HG02981 (cell line): Measurements from ENCODE around the gene EDARADD.
"Not testable (repeated sequence)": the region's sequence is repeated elsewhere in the genome, so short reads cannot be mapped to it uniquely, and the experiment has no call there.

ENCODE experiments used
- ATAC-seq: cut with Tn5 transposase; IDR thresholded peaks from one replicate; pipeline ENCODE4 v1.9.1; 2021; ENCODE audit warnings: mild to moderate bottlenecking, moderate library complexity; ENCODE audit not compliant: unreplicated experiment

Gene EDARADD

DNA sequence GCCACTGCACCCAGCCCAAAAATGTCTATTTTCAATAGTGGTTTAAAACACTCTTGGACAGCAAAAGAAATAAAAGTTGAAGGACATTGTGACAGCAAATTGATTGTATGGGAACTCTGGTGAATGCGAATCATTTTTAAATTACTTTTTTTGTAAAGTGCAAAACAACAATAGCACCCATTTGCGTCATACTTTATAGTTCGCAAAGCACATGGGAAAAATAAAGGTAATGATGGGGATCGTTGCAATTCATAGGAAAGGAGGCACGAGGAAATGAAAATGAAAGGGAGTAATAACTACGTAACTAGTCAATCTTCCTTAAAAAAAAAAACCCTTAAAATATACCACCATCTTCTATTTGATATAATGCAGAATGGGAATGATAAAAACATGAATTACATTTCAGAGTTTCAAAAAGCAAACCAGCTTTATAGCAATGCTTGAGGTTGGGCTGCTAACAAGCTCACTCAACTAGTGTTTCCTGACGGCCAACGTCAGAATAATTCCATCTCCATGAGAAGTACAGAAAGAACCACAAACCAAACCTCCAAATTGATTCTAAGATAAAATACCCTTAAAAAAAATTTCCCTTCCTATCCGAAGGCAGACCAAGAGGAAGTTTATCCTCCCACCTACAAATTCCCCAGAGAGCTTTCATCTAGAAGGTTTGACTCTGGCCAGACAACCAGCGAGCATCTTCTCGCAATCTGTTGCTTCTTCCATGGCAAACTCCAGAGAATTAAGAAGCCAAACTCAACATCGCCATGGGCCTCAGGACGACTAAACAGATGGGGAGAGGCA is at the start of gene EDARADD:
TSS of gene EDARADD (plus strand) at position 606 of the 801 bp plus-strand sequence. CDS start at position 765, 159 bp downstream.
- ATAC-seq = no peak

- ATAC-seq = no peak
Measured at GRCh38 chr1:236345728-236346127, 48.4 kb upstream of the EDARADD start.

GRCh38 chr1:236348071-236348470 is 46.0 kb upstream of the EDARADD start:
- ATAC-seq = no peak

DNA sequence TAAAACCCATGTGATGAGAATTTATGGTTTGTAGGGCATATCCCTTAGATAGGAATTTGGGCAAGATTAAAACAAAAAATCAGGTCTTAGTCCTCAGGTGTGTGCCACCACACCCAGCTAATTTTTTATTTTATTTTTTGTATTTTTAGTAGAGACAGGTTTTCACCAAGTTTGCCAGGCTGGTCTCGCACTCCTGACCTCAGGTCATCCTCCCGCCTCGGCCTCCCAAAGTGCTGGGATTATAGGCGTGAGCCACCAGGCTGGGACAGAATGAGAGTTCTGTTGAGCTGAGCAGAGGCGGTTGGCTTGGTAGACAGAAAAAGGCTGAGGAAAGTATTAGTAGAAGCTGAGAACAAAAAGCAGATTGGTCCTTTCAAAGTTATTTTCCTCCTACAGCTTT is 43.8 kb upstream of the EDARADD start:
- no peak for ATAC-seq

- no peak for ATAC-seq
Measured at GRCh38 chr1:236351875-236352573, 42.1 kb upstream of the EDARADD start.

- ATAC-seq = not testable (repeated sequence)
Measured at GRCh38 chr1:236352747-236353146, 41.3 kb upstream of the EDARADD start.

- no peak for ATAC-seq
Measured at GRCh38 chr1:236353813-236354212, 40.3 kb upstream of the EDARADD start.

DNA sequence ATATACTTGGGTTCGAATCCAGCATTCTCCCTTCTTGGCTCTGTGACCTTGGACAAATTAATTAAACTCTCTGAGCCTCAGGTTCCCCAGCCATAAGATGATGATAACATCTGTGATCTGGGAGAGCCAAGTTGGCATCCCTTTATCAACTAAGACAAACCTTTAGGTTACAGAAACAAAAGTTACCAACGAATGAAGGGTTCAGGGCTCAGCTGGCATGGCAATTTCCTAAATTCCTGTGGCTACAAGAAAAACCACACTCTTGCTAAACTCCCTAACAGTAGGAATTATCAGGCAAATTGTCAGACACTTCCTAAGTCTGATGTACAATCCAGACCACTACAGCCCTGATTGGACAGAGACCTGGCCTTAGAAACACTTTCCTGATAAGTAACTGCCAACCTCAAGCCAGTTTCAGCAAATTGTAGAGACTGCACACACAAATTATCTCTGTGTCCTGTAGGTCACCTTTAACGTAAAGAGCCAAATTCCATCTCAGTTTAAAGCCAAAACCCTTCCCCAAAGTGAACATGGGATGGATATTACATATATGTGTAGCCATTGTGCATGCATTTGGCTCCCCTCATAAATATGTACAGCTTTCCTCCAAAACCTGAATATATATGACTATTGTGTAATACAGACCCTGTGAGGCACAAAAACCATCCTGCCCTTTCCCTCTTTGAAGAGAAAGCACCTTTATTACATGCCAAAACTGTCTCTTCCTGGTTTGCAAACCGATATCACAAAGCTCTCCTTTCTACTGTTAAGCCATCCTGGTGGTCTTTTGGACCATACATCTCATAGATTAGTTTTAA is 39.5 kb upstream of the EDARADD start:
- ATAC-seq = no peak

DNA sequence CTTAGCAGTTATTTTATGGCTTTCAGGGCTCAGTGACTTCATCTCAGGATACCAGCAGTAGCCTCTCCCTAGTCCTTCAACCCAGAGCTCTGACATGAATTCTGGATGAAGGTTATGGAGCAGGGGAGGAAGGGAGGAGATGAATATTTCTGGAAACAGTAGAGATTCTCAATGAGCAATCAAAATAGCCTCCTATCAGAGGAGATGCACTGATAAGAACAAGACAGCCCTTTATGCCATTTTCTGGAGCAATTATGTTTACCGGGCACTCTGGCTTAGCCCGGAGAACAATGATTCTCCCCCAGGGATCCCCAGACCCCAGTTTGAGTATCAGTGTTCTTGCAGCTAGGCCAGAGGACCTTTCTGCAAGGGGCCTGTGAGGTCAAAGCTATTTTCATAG is 37.9 kb upstream of the EDARADD start:
- no peak for ATAC-seq

DNA sequence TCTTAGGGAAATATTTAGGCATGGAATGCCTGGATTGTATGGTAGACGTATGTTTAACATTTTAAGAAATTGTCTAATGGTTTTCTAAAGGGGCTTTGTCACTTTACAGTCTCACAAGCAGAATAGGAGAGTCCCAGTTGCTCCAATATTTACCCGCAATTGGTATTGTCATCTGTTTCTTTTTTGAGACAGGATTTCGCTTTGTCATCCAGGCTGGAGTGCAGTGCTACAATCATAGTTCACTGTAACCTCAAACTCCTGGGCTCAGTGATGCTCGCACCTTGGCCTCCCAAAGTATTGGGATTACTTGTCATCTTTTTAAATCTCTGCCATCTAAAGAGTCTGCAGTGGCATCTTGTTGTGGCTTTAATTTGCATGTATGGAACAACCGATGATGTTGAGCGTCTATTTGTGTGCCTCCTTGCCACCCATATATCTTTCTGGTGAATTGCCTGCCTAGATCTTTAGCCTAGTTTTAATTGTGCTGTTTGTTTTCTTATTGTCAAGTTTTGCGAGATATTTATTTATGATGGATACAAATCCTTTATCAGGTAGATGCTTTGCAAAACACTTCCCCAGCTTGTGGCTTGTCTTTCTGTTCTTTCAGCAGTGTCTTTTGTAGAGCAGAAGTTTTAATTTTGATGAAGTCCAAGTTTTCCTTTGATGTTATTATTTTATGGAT is 32.0 kb upstream of the EDARADD start:
- no peak for ATAC-seq

GRCh38 chr1:236363237-236363636 is 30.8 kb upstream of the EDARADD start:
- no peak for ATAC-seq

GRCh38 chr1:236365999-236366570 is 28.0 kb upstream of the EDARADD start:
- ATAC-seq = no peak

DNA sequence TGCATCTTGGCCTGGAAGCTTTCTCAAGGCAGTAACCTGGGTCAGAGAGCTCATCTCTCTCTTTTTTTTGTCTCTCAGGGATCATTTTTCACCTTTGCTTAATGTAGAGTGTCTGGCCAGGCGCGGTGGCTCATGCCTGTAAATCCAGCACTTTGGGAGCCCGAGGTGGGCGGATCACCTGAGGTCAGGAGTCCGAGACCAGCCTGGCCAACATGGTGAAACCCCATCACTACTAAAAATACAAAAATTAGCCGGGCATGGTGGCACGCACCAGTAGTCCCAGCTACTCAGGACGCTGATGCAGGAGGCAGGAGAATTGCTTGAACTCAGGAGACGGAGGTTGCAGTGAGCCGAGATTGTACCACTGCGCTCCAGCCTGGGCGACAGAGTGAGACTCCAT is 27.4 kb upstream of the EDARADD start:
- not testable (repeated sequence) for ATAC-seq

- ATAC-seq = no peak
Measured at GRCh38 chr1:236370420-236370819, 23.7 kb upstream of the EDARADD start.

- ATAC-seq = no peak
Measured at GRCh38 chr1:236371083-236371482, 23.0 kb upstream of the EDARADD start.

- no peak for ATAC-seq
Measured at GRCh38 chr1:236377832-236378535, 16.1 kb upstream of the EDARADD start.

DNA sequence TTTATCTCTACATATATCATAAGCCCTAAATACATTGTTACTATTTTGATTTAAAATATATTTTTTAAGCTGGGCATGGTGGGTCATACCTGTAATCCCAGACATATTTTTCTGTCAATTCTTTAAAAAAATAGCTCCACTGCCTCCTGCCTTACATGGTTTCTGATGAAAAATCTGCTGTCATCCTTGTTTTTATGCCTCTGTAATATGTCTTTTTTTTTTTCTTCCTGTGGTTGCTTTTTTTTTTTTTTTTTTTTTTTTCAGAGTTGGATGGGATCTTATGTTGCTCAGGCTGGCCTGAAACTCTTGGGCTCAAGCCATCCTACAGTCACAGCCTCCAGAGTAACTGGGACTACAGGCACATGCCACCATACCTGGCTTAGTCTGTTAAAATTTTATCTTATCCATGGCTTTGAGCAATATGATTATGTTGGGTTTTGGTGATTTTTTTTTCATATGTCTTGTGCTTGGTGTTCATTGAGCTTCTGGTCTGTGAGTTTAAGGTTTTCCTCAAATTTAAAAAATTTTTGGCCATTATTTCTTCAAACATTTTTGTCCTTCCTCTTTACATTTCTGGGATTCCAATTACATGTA is 12.4 kb upstream of the EDARADD start:
- no peak for ATAC-seq

GRCh38 chr1:236388332-236388731 is 5.8 kb upstream of the EDARADD start:
- ATAC-seq = no peak

- no peak for ATAC-seq
Measured at GRCh38 chr1:236389253-236389652, 4.8 kb upstream of the EDARADD start.
